Measurements from ENCODE around the gene AXL.
A peak's percentile ranks its signal among the peaks of the same experiment; 100 is the strongest.

AXL gene

GRCh38 chr19:41234512-41235168 is 15.6 kb downstream of the AXL start:
- no peak for DNase-seq (ENCODE audit: low read depth in 2 of 3, low spot score in 1 of 3)

- DNase-seq (ENCODE audit: low read depth in 2 of 3, low spot score in 1 of 3), result no peak
Measured at GRCh38 chr19:41235480-41235879, 16.5 kb downstream of the AXL start.

GRCh38 chr19:41238244-41238643 is 19.2 kb downstream of the AXL start:
- DNase-seq (ENCODE audit: low read depth in 2 of 3, low spot score in 1 of 3), result no peak

GRCh38 chr19:41239363-41239762 is 20.3 kb downstream of the AXL start:
- no peak for DNase-seq (ENCODE audit: low read depth in 2 of 3, low spot score in 1 of 3)

- no peak for DNase-seq (ENCODE audit: low read depth in 2 of 3, low spot score in 1 of 3)
Measured at GRCh38 chr19:41239961-41240574, 21.0 kb downstream of the AXL start.

- no peak for DNase-seq (ENCODE audit: low read depth in 2 of 3, low spot score in 1 of 3)
Measured at GRCh38 chr19:41241859-41242258, 22.8 kb downstream of the AXL start.

- no peak for DNase-seq (ENCODE audit: low read depth in 2 of 3, low spot score in 1 of 3)
Measured at GRCh38 chr19:41244117-41244516, 25.1 kb downstream of the AXL start.

- DNase-seq (ENCODE audit: low read depth in 2 of 3, low spot score in 1 of 3), result no peak
Measured at GRCh38 chr19:41245843-41246242, 26.8 kb downstream of the AXL start.

GRCh38 chr19:41248895-41249294 is 29.9 kb downstream of the AXL start:
- no peak for DNase-seq (ENCODE audit: low read depth in 2 of 3, low spot score in 1 of 3)

GRCh38 chr19:41249707-41250423 is 30.8 kb downstream of the AXL start:
- no peak for DNase-seq (ENCODE audit: low read depth in 2 of 3, low spot score in 1 of 3)

- no peak for DNase-seq (ENCODE audit: low read depth in 2 of 3, low spot score in 1 of 3)
Measured at GRCh38 chr19:41253660-41254059, 34.6 kb downstream of the AXL start.

- DNase-seq (ENCODE audit: low read depth in 2 of 3, low spot score in 1 of 3), result no peak
Measured at GRCh38 chr19:41255171-41255570, 36.1 kb downstream of the AXL start.

- no peak for DNase-seq (ENCODE audit: low read depth in 2 of 3, low spot score in 1 of 3)
Measured at GRCh38 chr19:41261474-41262190, 42.6 kb downstream of the AXL start.

- peak; percentile 75 to 81 (median 75) for DNase-seq (ENCODE audit: low read depth in 2 of 3, low spot score in 1 of 3)
Measured at GRCh38 chr19:41263042-41263849, 44.2 kb downstream of the AXL start.

GRCh38 chr19:41263850-41264580 is 45.0 kb downstream of the AXL start, which contains the start of gene HNRNPUL1:
Gene HNRNPUL1, plus strand, starts transcription at chr19:41264372. Its CDS starts 132 bp downstream, at chr19:41264504.
- DNase-seq (ENCODE audit: low read depth in 2 of 3, low spot score in 1 of 3), result peak; percentile 97 to 100 (median 99)

- DNase-seq (ENCODE audit: low read depth in 2 of 3, low spot score in 1 of 3), result peak; percentile 51 to 67 (median 55)
Measured at GRCh38 chr19:41264581-41265394, 45.8 kb downstream of the AXL start.

GRCh38 chr19:41265395-41266153 is 46.6 kb downstream of the AXL start:
- DNase-seq (ENCODE audit: low read depth in 2 of 3, low spot score in 1 of 3), result no peak

GRCh38 chr19:41269055-41269454 is 50.0 kb downstream of the AXL start:
- no peak for DNase-seq (ENCODE audit: low read depth in 2 of 3, low spot score in 1 of 3)

All from stimulated activated CD4-positive, alpha-beta T cell treated with anti-CD3 and anti-CD28 coated beads, Interleukin-12 subunit alpha, Interleukin-12 subunit beta, amount 100 ng/mL, for 48 hours (primary cell).